IMR-90 (cell line): ENCODE measurements around the gene RTEL1. TPM values are rescaled to one million over a fixed set of nuclear protein-coding genes. Genes with fewer than 3 reads are reported as not detected.

Experiments used
- ATAC-seq: fragments of 200-7000 bp; cut with Tn5 transposase; 2 replicates; pipeline ENCODE4 v1.9.1; 2020; ENCODE audit warnings: low read depth, mild to moderate bottlenecking, moderate library complexity
- BruUV-seq: library from RNA; stranded (reverse); fragments of 400-500 nt; replicated peaks from 2 replicates; lab custom pipeline; 2021; lab: Mats Ljungman, UMichigan
- CTCF ChIA-PET: fragments of 300-600 bp; formaldehyde crosslinking; extraction: SDS; loops from one replicate; lab custom pipeline; 2021; ENCODE audit warnings: antibody characterized with exemption; lab: Yijun Ruan, JAX
- POLR2A ChIA-PET: fragments of 300-600 bp; sonication (Branson Sonifier 250); formaldehyde crosslinking; loops from one replicate; lab custom pipeline; 2022; ENCODE audit warnings: antibody characterized with exemption; ENCODE audit not compliant: unreplicated experiment; lab: Charles Lee
- DNase-seq: peaks from one replicate; pipeline ENCODE4 v3.0.0; 2013
- H2AFZ ChIP-seq: replicated peaks from 2 replicates; pipeline ENCODE3; 2013; ENCODE audit warnings: low read length, mild to moderate bottlenecking; ENCODE audit not compliant: poor library complexity
- H2AK5ac ChIP-seq: 2 replicates; pipeline ENCODE4 v1.6.1; 2013; ENCODE audit warnings: low read depth, low read length, inconsistent platforms
- H2AK9ac ChIP-seq: replicated peaks from 2 replicates; pipeline ENCODE3; 2013; ENCODE audit warnings: mild to moderate bottlenecking, low read depth, low read length, moderate library complexity; ENCODE audit not compliant: poor library complexity
- H2BK120ac ChIP-seq: 2 replicates; pipeline ENCODE4 v1.6.1; 2013; ENCODE audit warnings: low read depth, low read length, inconsistent platforms
- H2BK15ac ChIP-seq: 3 replicates; pipeline ENCODE4 v1.6.1; 2013; ENCODE audit warnings: low read depth, low read length, inconsistent platforms
- H2BK20ac ChIP-seq: 2 replicates; pipeline ENCODE4 v1.6.1; 2013; ENCODE audit warnings: low read depth, mild to moderate bottlenecking, inconsistent platforms, low read length, moderate library complexity
- H2BK5ac ChIP-seq: 2 replicates; pipeline ENCODE4 v1.6.1; 2013; ENCODE audit warnings: mild to moderate bottlenecking, low read depth, low read length, inconsistent platforms; ENCODE audit not compliant: poor library complexity, severe bottlenecking
- H3K14ac ChIP-seq: replicated peaks from 2 replicates; pipeline ENCODE4 v1.6.1; 2013; ENCODE audit warnings: low read depth, low read length, inconsistent platforms
- H3K18ac ChIP-seq: 2 replicates; pipeline ENCODE4 v1.6.1; 2013; ENCODE audit warnings: low read depth, low read length, control low read depth
- H3K23ac ChIP-seq: 2 replicates; pipeline ENCODE4 v1.6.1; 2013; ENCODE audit warnings: low read depth, low read length, inconsistent platforms
- H3K27ac ChIP-seq: 2 replicates; pipeline ENCODE4 v1.5.1; 2013; ENCODE audit warnings: mild to moderate bottlenecking, control low read depth, low read length; ENCODE audit not compliant: insufficient read depth
- H3K27me3 ChIP-seq: 2 replicates; pipeline ENCODE4 v1.6.1; 2013; ENCODE audit warnings: low read length; ENCODE audit not compliant: control insufficient read depth, insufficient read depth
- H3K36me3 ChIP-seq: 2 replicates; pipeline ENCODE4 v1.6.1; 2013; ENCODE audit warnings: low read length, mixed read lengths; ENCODE audit not compliant: control insufficient read depth, insufficient read depth
- H3K4ac ChIP-seq: 2 replicates; pipeline ENCODE4 v1.6.1; 2013; ENCODE audit warnings: low read depth, low read length, inconsistent platforms
- H3K4me1 ChIP-seq: 2 replicates; pipeline ENCODE4 v1.6.1; 2013; ENCODE audit warnings: low read length, mixed read lengths; ENCODE audit not compliant: control insufficient read depth, insufficient read depth
- H3K4me2 ChIP-seq: 2 replicates; pipeline ENCODE4 v1.6.1; 2013; ENCODE audit warnings: low read depth, mild to moderate bottlenecking, control low read depth, low read length, moderate library complexity
- H3K4me3 ChIP-seq: 2 replicates; pipeline ENCODE4 v1.5.1; 2013; ENCODE audit warnings: low read depth, mild to moderate bottlenecking, control low read depth, low read length, moderate library complexity; ENCODE audit not compliant: insufficient read depth
- H3K56ac ChIP-seq: 2 replicates; pipeline ENCODE4 v1.6.1; 2013; ENCODE audit warnings: low read length, inconsistent platforms; ENCODE audit not compliant: insufficient read depth; ENCODE audit errors: extremely low read depth
- H3K79me1 ChIP-seq, 2 experiments: 2 replicates each; pipeline ENCODE4 v1.6.1; 2013; ENCODE audit warnings: low read length in 2 of 2, inconsistent platforms in 1 of 2, low read depth in 1 of 2
- H3K9ac ChIP-seq: 2 replicates; pipeline ENCODE4 v1.6.1; 2013; ENCODE audit warnings: low read depth, low read length, control low read depth
- H3K9me1 ChIP-seq: 2 replicates; pipeline ENCODE4 v1.6.1; 2013; ENCODE audit warnings: low read length, inconsistent platforms; ENCODE audit not compliant: insufficient read depth
- H3K9me3 ChIP-seq: 2 replicates; pipeline ENCODE4 v1.6.1; 2013; ENCODE audit warnings: low read length; ENCODE audit not compliant: control insufficient read depth, insufficient read depth
- H4K20me1 ChIP-seq: 2 replicates; pipeline ENCODE4 v1.6.1; 2013; ENCODE audit warnings: low read length, inconsistent platforms; ENCODE audit not compliant: insufficient read depth
- H4K5ac ChIP-seq: 2 replicates; pipeline ENCODE4 v1.6.1; 2013; ENCODE audit warnings: mild to moderate bottlenecking, low read depth, low read length, control low read depth
- H4K8ac ChIP-seq, 2 experiments: 2 replicates each; pipeline ENCODE4 v1.6.1; 2013; ENCODE audit warnings: low read depth in 2 of 2, low read length in 2 of 2, control low read depth in 1 of 2, inconsistent platforms in 1 of 2
- H4K91ac ChIP-seq: 2 replicates; pipeline ENCODE4 v1.6.1; 2013; ENCODE audit warnings: low read depth, low read length, inconsistent platforms; ENCODE audit not compliant: insufficient read depth
- MAFK ChIP-seq: IDR thresholded peaks from 2 replicates; pipeline ENCODE4 v1.6.1; 2012; ENCODE audit warnings: low read depth, low read length, improper control_type of control experiment
- MAZ ChIP-seq: IDR thresholded peaks from 2 replicates; pipeline ENCODE4 v1.6.1; 2012; ENCODE audit warnings: low read depth, mild to moderate bottlenecking, low read length, improper control_type of control experiment, moderate library complexity, borderline replicate concordance
- POLR2A ChIP-seq: IDR thresholded peaks from 2 replicates; pipeline ENCODE4 v1.6.1; 2012; ENCODE audit warnings: mild to moderate bottlenecking, low read depth, low read length
- RAD21 ChIP-seq: IDR thresholded peaks from 2 replicates; pipeline ENCODE4 v1.6.1; 2012; ENCODE audit warnings: low read length, improper control_type of control experiment
- RFX5 ChIP-seq: IDR thresholded peaks from 2 replicates; pipeline ENCODE4 v1.8.0; 2012; ENCODE audit warnings: low read depth, mild to moderate bottlenecking, low read length, moderate library complexity
- SMC3 ChIP-seq: fragments of 150-350 bp; IDR thresholded peaks from 2 replicates; pipeline ENCODE4 v1.6.1; 2016; ENCODE audit warnings: low read depth, mild to moderate bottlenecking, antibody characterized with exemption, low read length, moderate library complexity
- USF2 ChIP-seq: fragments of 150-350 bp; IDR thresholded peaks from 2 replicates; pipeline ENCODE4 v1.6.1; 2017; ENCODE audit warnings: mild to moderate bottlenecking, antibody characterized with exemption, low read length, low read depth
- WGBS, 2 experiments: methylation state at CpG; one replicate each; pipeline versions ENCODE4 v1.1.5 to v1.1.7; 2013; ENCODE audit warnings: missing lambda C conversion rate in 2 of 2; ENCODE audit not compliant: insufficient read length in 1 of 2; ENCODE audit errors: extremely low coverage in 2 of 2; 5-methylcytosine and 5-hydroxymethylcytosine counted together
- dilution Hi-C: fragments of 300-500 bp; cut with HindIII; formaldehyde crosslinking; loops from one replicate; pipeline ENCODE4 v1.14.3; 2018; ENCODE audit warnings: low sequenced_read_pairs; ENCODE audit not compliant: unreplicated experiment
- in situ Hi-C: fragments of 300-500 bp; cut with MboI; formaldehyde crosslinking; loops from 3 replicates; pipeline ENCODE4 v1.14.3; 2019; ENCODE audit warnings: low sequenced_read_pairs, inconsistent platforms, mixed read lengths
- intact Hi-C: fragments of 100-400 bp; cut with micrococcal nuclease; formaldehyde crosslinking; loops from 2 replicates; pipeline ENCODE4 v1.10.0; 2022
- polyA plus RNA-seq, 3 experiments: library from polyadenylated mRNA; depleted of rRNA; stranded (reverse); fragments of >200 nt; gene quantifications; 2 replicates each; pipeline ENCODE4 v1.2.3, GENCODE V29; 2012; ENCODE audit warnings: low replicate concordance in 1 of 3
- total RNA-seq: library from RNA; depleted of rRNA; stranded (reverse); fragments of >200 nt; gene quantifications from 2 replicates; pipeline ENCODE4 v1.2.3, GENCODE V29; 2012

Gene RTEL1
- total and polyA plus RNA-seq, 2 of the 4 experiments (the other 2 are of a cell fraction), result 14.7 to 18.8 TPM

GRCh38 chr20:63636752-63637628 lies 21.1 kb upstream of the RTEL1 start:
- H3K4me1 ChIP-seq, result peaks cover 2% of the 10 kb centered on the region; the same call in 1 of the 2 replicates
- H2AFZ ChIP-seq, result peak overlapping the region; percentile 84
- POLR2A ChIA-PET, result no interaction called here
- H4K5ac ChIP-seq, result no peak overlapping the region; the same call in 1 of the 2 replicates
- no peaks in the 10 kb centered on the region for H3K79me1 ChIP-seq
- no peak overlapping the region for H2BK120ac ChIP-seq
- H3K27ac ChIP-seq, result no peak overlapping the region
- no peaks in the 10 kb centered on the region for H3K9me1 ChIP-seq
- CTCF ChIA-PET, result no interaction called here
- dilution Hi-C loops (no loop called here), intact Hi-C loops (no loop called here), in situ Hi-C loops (no loop called here)
- H3K18ac ChIP-seq, result no peak overlapping the region
- no peaks in the 10 kb centered on the region for H3K9me3 ChIP-seq
- H3K56ac ChIP-seq, result no peak overlapping the region
- no TSS peak for BruUV-seq
- H4K8ac ChIP-seq, result 0 out of 4 replicates have a peak overlapping the region, but pooled peaks of 1 of the 2 experiments have one; percentile 10
- no peak overlapping the region for H3K9ac ChIP-seq
- H3K14ac ChIP-seq, result peak overlapping the region; percentile 17; the same call in 1 of the 2 replicates
- WGBS, 2 experiments, result 100% methylated on average over 3 of the region's 19 CpGs; no CpG with 5 or more reads in 1 of the 2 experiments
- H3K36me3 ChIP-seq, result no peaks in the 10 kb centered on the region
- TF ChIP-seq MAZ (no peak), MAFK (no peak), RAD21 (no peak), USF2 (no peak), SMC3 (no peak), RFX5 (no peak), POLR2A (no peak)
- no peak overlapping the region for H3K4me2 ChIP-seq
- H2BK5ac ChIP-seq, result no peak overlapping the region
- no peak overlapping the region for H2AK9ac ChIP-seq
- H3K4ac ChIP-seq, result peak overlapping the region; percentile 8; the same call in 1 of the 2 replicates
- H3K27me3 ChIP-seq, result no peaks in the 10 kb centered on the region
- H2BK15ac ChIP-seq, result no peak overlapping the region
- no peak overlapping the region for H3K23ac ChIP-seq
- peak; percentile 26 for DNase-seq
- H3K4me3 ChIP-seq, result no peak overlapping the region
- no peak overlapping the region for H4K91ac ChIP-seq
- no peak for ATAC-seq
- no peak overlapping the region for H2AK5ac ChIP-seq
- H2BK20ac ChIP-seq, result no peak overlapping the region
- no peaks in the 10 kb centered on the region for H4K20me1 ChIP-seq
